Gastrocnemius medialis (tissue), 4 donors: Measurements from ENCODE around the gene TRIM4.
"Not testable (repeated sequence)": the region's sequence is repeated elsewhere in the genome, so short reads cannot be mapped to it uniquely, and the experiment has no call there.

Experiments
- CTCF ChIP-seq, 5 experiments: fragments of 450-650 bp in 3 of 5; fragments of 200-600 bp in 2 of 5; sonication (generic) in 2 of 5; IDR thresholded peaks in 4 of 5; conservative IDR thresholded peaks in 1 of 5; 1 replicate in 4 of 5; 2 replicates in 1 of 5; pipeline ENCODE4 v1.5.1; 2016 to 2019; ENCODE audit warnings: antibody characterized with exemption in 5 of 5, mild to moderate bottlenecking in 3 of 5, moderate library complexity in 3 of 5
- POLR2A ChIP-seq, 2 donors: fragments of 450-650 bp; IDR thresholded peaks; one replicate each; pipeline ENCODE4 v1.6.1; 2017; ENCODE audit warnings: antibody characterized with exemption in 2 of 2, mild to moderate bottlenecking in 2 of 2, moderate library complexity in 2 of 2

DNA sequence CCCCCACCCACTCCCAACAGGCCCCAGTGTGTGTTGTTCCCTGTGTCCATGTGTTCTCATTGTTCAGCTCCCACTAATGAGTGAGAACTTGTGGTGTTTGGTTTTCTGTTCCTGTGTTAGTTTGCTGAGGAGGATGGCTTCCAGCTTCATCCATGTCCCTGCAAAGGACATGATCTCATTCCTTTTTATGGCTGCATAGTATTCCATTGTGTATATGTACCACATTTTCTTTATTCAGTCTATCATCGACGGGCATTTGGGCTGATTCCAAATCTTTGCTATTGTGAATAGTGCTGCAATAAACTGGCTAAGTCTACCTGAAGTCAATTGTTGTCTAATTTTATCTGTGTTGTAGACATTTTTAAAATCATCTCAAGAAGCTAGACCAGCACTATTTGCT lies 51.9 kb downstream of the TRIM4 start:
- TF ChIP-seq CTCF (IDR thresholded peaks at IDR 0.05 in 4 of 5, conservative IDR thresholded peaks at IDR 0.05 in 1 of 5); POLR2A (IDR thresholded peaks at IDR 0.05): not testable (repeated sequence)
